ENCODE results near the gene SSBP2.

Gene SSBP2

GRCh38 chr5:81766611-81767010 lies 15.7 kb upstream of the SSBP2 start:
- DNase-seq = no peak

- DNase-seq = no peak
Observed at GRCh38 chr5:81763294-81763928, 12.5 kb upstream of the SSBP2 start.

- DNase-seq = no peak
Observed at GRCh38 chr5:81762853-81763252, 12.0 kb upstream of the SSBP2 start.

GRCh38 chr5:81762401-81762800 lies 11.5 kb upstream of the SSBP2 start:
- no peak for DNase-seq

- no peak for DNase-seq
Observed at GRCh38 chr5:81761970-81762369, 11.1 kb upstream of the SSBP2 start.

- DNase-seq = no peak
Observed at GRCh38 chr5:81761270-81761669, 10.4 kb upstream of the SSBP2 start.

GRCh38 chr5:81760521-81760920 lies 9.6 kb upstream of the SSBP2 start:
- no peak for DNase-seq

- no peak for DNase-seq
Observed at GRCh38 chr5:81759632-81760005, 8.7 kb upstream of the SSBP2 start.

- DNase-seq = no peak
Observed at GRCh38 chr5:81757404-81757803, 6.5 kb upstream of the SSBP2 start.

- no peak for DNase-seq
Observed at GRCh38 chr5:81756016-81756415, 5.1 kb upstream of the SSBP2 start.

GRCh38 chr5:81755320-81755719 lies 4.4 kb upstream of the SSBP2 start:
- no peak for DNase-seq

GRCh38 chr5:81754621-81755020 lies 3.7 kb upstream of the SSBP2 start:
- no peak for DNase-seq

- no peak for DNase-seq
Observed at GRCh38 chr5:81753429-81753828, 2.5 kb upstream of the SSBP2 start.

GRCh38 chr5:81752644-81752963 lies 1.7 kb upstream of the SSBP2 start:
- DNase-seq = no peak

GRCh38 chr5:81751836-81752643 lies 1.1 kb upstream of the SSBP2 start:
- DNase-seq = no peak

GRCh38 chr5:81750308-81751008 lies 439 bp downstream of the SSBP2 start:
- no peak for DNase-seq

GRCh38 chr5:81749561-81750307 lies 1.2 kb downstream of the SSBP2 start:
- DNase-seq = no peak

GRCh38 chr5:81749192-81749560 lies 1.7 kb downstream of the SSBP2 start:
- DNase-seq = no peak

GRCh38 chr5:81748556-81748955 lies 2.3 kb downstream of the SSBP2 start:
- no peak for DNase-seq

- DNase-seq = no peak
Observed at GRCh38 chr5:81747030-81747429, 3.9 kb downstream of the SSBP2 start.

GRCh38 chr5:81740758-81741157 lies 10.1 kb downstream of the SSBP2 start:
- no peak for DNase-seq

GRCh38 chr5:81739291-81739690 lies 11.6 kb downstream of the SSBP2 start:
- no peak for DNase-seq

- DNase-seq = no peak
Observed at GRCh38 chr5:81729276-81729675, 21.6 kb downstream of the SSBP2 start.

GRCh38 chr5:81728301-81728700 lies 22.6 kb downstream of the SSBP2 start:
- DNase-seq = no peak
